Karpas-422 (cell line): Measurements from ENCODE around the gene PALLD. TPM values are rescaled to one million over a fixed set of nuclear protein-coding genes. Genes with fewer than 3 reads are reported as not detected.
"Not testable (repeated sequence)": the region's sequence is repeated elsewhere in the genome, so short reads cannot be mapped to it uniquely, and the experiment has no call there.

ENCODE experiments used
- DNase-seq: peaks from one replicate; pipeline ENCODE4 v3.0.0-alpha.2; 2015
- H2AFZ ChIP-seq: fragments of 200-600 bp; sonication (generic); 2 replicates; pipeline ENCODE4 v1.6.1; 2014; ENCODE audit warnings: antibody characterized with exemption, low read length, mixed read lengths
- H3K27ac ChIP-seq: fragments of 200-600 bp; sonication (generic); 2 replicates; pipeline ENCODE4 v1.5.1; 2014; ENCODE audit warnings: mild to moderate bottlenecking, low read length, moderate library complexity
- H3K27me3 ChIP-seq: fragments of 200-600 bp; sonication (generic); 2 replicates; pipeline ENCODE4 v1.6.1; 2014; ENCODE audit warnings: low read length, mixed read lengths
- H3K36me3 ChIP-seq: fragments of 200-600 bp; sonication (generic); 2 replicates; pipeline ENCODE4 v1.6.1; 2014; ENCODE audit warnings: low read length, mixed read lengths; ENCODE audit not compliant: insufficient read depth
- H3K4me1 ChIP-seq: fragments of 200-600 bp; sonication (generic); 2 replicates; pipeline ENCODE4 v1.6.1; 2014; ENCODE audit warnings: mild to moderate bottlenecking, low read length, mixed read lengths
- H3K4me2 ChIP-seq: fragments of 200-600 bp; sonication (generic); 2 replicates; pipeline ENCODE4 v1.6.1; 2014; ENCODE audit warnings: low read length, low read depth, mild to moderate bottlenecking; ENCODE audit not compliant: poor library complexity, severe bottlenecking
- H3K4me3 ChIP-seq: fragments of 200-600 bp; sonication (generic); 2 replicates; pipeline ENCODE4 v1.5.1; 2014; ENCODE audit warnings: mild to moderate bottlenecking, antibody characterized with exemption, low read length, mixed read lengths
- H3K79me2 ChIP-seq: fragments of 200-600 bp; sonication (generic); 2 replicates; pipeline ENCODE4 v1.6.1; 2014; ENCODE audit warnings: mild to moderate bottlenecking, low read length, mixed read lengths
- H3K9ac ChIP-seq: fragments of 200-600 bp; sonication (generic); 2 replicates; pipeline ENCODE4 v1.6.0; 2014; ENCODE audit warnings: low read length
- H3K9me2 ChIP-seq: fragments of 200-600 bp; sonication (generic), shearing (Covaris generic); replicated peaks from 2 replicates; pipeline ENCODE4 v1.6.0; 2014; ENCODE audit warnings: mild to moderate bottlenecking, low read length, moderate library complexity; ENCODE audit not compliant: insufficient read depth
- H3K9me3 ChIP-seq: fragments of 300-700, 200-600 bp; sonication (generic); 2 replicates; pipeline ENCODE4 v1.6.1; 2014; ENCODE audit warnings: low read length, mixed read lengths
- H4K20me1 ChIP-seq: fragments of 200-600 bp; sonication (generic); 2 replicates; pipeline ENCODE4 v1.6.1; 2014; ENCODE audit warnings: mild to moderate bottlenecking, antibody characterized with exemption, low read length, low read depth; ENCODE audit not compliant: insufficient read depth
- total RNA-seq: library from RNA; depleted of rRNA; stranded (reverse); fragments of >200 nt; shearing (Covaris generic); gene quantifications from 2 replicates; pipeline ENCODE4 v1.2.3, GENCODE V29; 2014; ENCODE audit warnings: low replicate concordance

PALLD gene
- total RNA-seq, 1 experiment from 2014 or later = 0.71 TPM

DNA sequence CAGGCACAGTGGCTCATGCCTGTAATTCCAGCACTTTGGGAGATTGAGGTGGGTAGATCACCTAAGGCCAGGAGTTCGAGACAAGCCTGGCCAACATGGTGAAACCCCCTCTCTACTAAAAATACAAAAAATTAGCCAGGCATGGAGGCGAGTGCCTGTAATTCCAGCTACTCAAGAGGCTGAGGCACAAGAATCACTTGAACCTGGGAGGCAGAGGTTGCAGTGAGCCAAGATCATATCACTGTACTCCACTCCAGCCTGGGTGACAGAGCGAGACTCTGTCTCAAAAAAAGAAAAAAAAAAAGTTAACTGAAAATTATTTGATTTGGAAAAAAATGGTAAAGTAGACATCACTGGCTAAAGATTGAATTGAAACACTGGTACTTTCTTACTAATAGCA, 17.0 kb downstream of the PALLD start:
- not testable (repeated sequence) for H3K4me2 ChIP-seq, H2AFZ ChIP-seq, H3K4me1 ChIP-seq, H3K9ac ChIP-seq, DNase-seq, H3K9me2 ChIP-seq, H3K27me3 ChIP-seq, H3K36me3 ChIP-seq, H3K4me3 ChIP-seq, H3K79me2 ChIP-seq, H4K20me1 ChIP-seq, H3K27ac ChIP-seq, H3K9me3 ChIP-seq

GRCh38 chr4:168514249-168514852, 17.5 kb downstream of the PALLD start:
- no peak overlapping the region for H3K4me2 ChIP-seq
- DNase-seq = peak; percentile 55
- no peak overlapping the region for H3K4me3 ChIP-seq
- H2AFZ ChIP-seq = no peak overlapping the region
- H3K9me3 ChIP-seq = no peaks in the 10 kb centered on the region
- no peak overlapping the region for H3K27ac ChIP-seq
- no peaks in the 10 kb centered on the region for H3K9me2 ChIP-seq
- no peaks in the 10 kb centered on the region for H3K27me3 ChIP-seq
- H3K36me3 ChIP-seq = no peaks in the 10 kb centered on the region
- no peaks in the 10 kb centered on the region for H3K79me2 ChIP-seq
- no peak overlapping the region for H3K9ac ChIP-seq
- no peaks in the 10 kb centered on the region for H4K20me1 ChIP-seq
- H3K4me1 ChIP-seq = no peaks in the 10 kb centered on the region

DNA sequence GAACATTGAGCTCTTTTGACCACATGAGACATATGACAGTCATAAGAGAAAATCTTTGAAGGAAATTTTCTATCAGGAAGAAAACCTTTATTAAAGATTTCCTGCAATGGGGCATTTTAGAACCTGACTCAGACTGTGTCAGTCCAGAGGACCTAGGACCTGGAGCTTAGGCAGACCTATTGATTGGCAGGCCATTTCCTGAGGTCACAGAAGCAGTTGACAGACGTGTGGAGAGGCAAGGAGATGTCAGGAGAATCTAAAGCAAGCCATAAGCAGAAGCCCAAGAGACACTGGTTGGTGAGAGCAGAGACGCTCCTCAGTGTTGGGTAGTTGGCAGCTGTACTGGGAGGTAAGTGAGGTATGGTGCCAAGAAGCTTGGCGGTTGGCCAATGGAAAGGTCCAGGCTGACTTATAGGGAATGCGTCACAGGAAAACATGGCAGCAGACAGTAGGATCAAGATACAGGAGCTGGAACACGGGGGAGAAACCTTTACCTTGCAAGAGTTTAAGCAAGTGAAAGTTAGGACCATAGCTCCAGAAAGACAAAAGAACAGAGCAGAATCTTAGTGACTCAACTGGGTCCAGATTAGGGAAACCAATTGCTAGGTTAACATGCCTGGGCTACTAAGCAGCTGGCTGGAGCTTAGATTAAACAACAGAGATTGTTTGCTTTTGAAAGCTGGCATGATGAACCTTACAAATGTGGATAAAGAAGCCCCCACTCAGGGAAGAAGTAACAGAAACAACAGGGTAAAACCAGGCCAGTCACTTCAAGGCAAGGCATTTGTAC, 18.6 kb downstream of the PALLD start:
- Histone ChIP-seq H3K36me3 (no peaks in the 10 kb centered on the region), H3K4me3 (no peak overlapping the region), H3K9me3 (no peaks in the 10 kb centered on the region), H3K79me2 (no peaks in the 10 kb centered on the region), H3K9ac (no peak overlapping the region), H2AFZ (no peak overlapping the region), H3K4me1 (no peaks in the 10 kb centered on the region), H3K4me2 (no peak overlapping the region), H3K9me2 (no peaks in the 10 kb centered on the region), H3K27me3 (no peaks in the 10 kb centered on the region), H4K20me1 (no peaks in the 10 kb centered on the region), H3K27ac (no peak overlapping the region)
- DNase-seq = no peak

- Histone ChIP-seq H3K4me3 (no peak overlapping the region), H3K4me1 (no peaks in the 10 kb centered on the region), H3K9ac (no peak overlapping the region), H3K9me3 (no peaks in the 10 kb centered on the region), H3K79me2 (no peaks in the 10 kb centered on the region), H3K36me3 (no peaks in the 10 kb centered on the region), H3K4me2 (no peak overlapping the region), H3K27me3 (no peaks in the 10 kb centered on the region), H4K20me1 (no peaks in the 10 kb centered on the region), H3K9me2 (no peaks in the 10 kb centered on the region), H2AFZ (no peak overlapping the region), H3K27ac (no peak overlapping the region)
- DNase-seq = no peak
Measured at GRCh38 chr4:168516841-168517240, 20.0 kb downstream of the PALLD start.

DNA sequence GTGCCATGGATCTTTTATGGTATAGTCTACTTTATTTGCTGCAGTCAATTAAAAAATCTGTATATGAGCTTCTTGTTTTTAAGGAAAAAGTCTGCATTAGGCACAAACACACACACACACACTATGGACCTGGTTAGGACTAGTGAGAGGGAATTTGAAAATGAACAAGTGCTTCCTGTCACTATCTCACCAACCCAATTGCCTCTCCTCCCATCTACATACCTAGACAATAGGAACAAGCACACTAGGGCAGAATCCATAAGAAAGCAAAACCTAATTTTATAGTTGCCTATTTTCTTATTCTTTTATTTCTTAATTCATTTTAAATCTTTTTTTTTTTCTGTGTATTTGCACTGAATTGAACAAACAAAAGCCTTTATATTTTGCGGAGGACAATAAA, 22.7 kb downstream of the PALLD start:
- Histone ChIP-seq H3K4me3 (no peak overlapping the region), H2AFZ (no peak overlapping the region)

DNA sequence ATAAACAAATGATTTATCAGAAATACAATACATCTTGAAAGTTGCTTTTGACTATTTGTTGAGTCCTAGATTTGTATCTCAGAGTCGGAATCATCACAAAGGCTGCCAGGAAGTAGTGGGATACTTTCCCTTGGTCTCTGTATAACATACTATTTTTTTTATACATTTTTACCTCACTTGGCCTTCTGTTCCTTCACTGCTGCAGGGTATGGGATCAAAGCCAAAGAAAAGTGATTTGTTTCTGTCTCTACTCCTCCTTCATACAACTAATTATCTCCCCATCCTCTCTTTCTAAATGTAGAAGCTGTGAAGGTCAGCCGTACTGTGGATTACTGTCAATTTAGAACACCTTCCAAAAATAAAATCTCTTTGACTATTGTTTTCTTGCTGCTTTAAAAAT, 24.9 kb downstream of the PALLD start:
- Histone ChIP-seq H3K27me3 (no peaks in the 10 kb centered on the region), H3K27ac (no peak overlapping the region), H3K9me3 (no peaks in the 10 kb centered on the region), H3K9me2 (no peaks in the 10 kb centered on the region), H3K36me3 (no peaks in the 10 kb centered on the region), H3K4me1 (no peaks in the 10 kb centered on the region), H4K20me1 (no peaks in the 10 kb centered on the region), H3K9ac (no peak overlapping the region), H3K4me3 (no peak overlapping the region), H2AFZ (no peak overlapping the region), H3K4me2 (no peak overlapping the region), H3K79me2 (no peaks in the 10 kb centered on the region)
- no peak for DNase-seq

More for the DNA sequence above, 22.7 kb downstream of the PALLD start:
- H3K9me2 ChIP-seq = no peaks in the 10 kb centered on the region
- no peak overlapping the region for H3K4me2 ChIP-seq
- H3K4me1 ChIP-seq = no peaks in the 10 kb centered on the region
- no peaks in the 10 kb centered on the region for H3K27me3 ChIP-seq
- H3K79me2 ChIP-seq = no peaks in the 10 kb centered on the region
- H3K36me3 ChIP-seq = no peaks in the 10 kb centered on the region
- no peak overlapping the region for H3K27ac ChIP-seq
- no peak for DNase-seq
- no peaks in the 10 kb centered on the region for H3K9me3 ChIP-seq
- no peaks in the 10 kb centered on the region for H4K20me1 ChIP-seq
- H3K9ac ChIP-seq = no peak overlapping the region

DNA sequence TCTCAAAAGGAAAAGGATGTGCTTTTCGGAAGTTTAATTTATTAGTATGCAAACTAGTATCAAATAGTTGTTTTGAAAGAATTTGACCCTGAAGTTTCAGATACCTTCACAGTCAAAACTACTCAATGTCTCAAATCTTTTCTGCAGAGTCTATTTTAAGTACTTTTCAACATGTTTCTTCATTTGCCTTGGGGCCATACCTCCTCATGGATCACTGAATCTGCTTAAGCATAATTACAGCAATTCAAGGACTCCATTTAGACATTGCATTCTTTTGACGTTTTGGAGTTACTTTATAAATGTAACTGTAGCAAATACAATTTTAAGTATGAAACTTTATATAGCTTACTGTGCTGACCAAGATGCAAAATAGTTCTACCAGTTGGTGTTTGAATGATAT, 25.5 kb downstream of the PALLD start:
- Histone ChIP-seq H3K79me2 (no peaks in the 10 kb centered on the region), H3K4me2 (no peak overlapping the region), H3K4me1 (no peaks in the 10 kb centered on the region), H3K27me3 (no peaks in the 10 kb centered on the region), H3K27ac (no peak overlapping the region), H3K4me3 (no peak overlapping the region), H3K36me3 (no peaks in the 10 kb centered on the region), H3K9ac (no peak overlapping the region), H3K9me2 (no peaks in the 10 kb centered on the region), H4K20me1 (no peaks in the 10 kb centered on the region), H3K9me3 (no peaks in the 10 kb centered on the region), H2AFZ (no peak overlapping the region)
- no peak for DNase-seq

DNA sequence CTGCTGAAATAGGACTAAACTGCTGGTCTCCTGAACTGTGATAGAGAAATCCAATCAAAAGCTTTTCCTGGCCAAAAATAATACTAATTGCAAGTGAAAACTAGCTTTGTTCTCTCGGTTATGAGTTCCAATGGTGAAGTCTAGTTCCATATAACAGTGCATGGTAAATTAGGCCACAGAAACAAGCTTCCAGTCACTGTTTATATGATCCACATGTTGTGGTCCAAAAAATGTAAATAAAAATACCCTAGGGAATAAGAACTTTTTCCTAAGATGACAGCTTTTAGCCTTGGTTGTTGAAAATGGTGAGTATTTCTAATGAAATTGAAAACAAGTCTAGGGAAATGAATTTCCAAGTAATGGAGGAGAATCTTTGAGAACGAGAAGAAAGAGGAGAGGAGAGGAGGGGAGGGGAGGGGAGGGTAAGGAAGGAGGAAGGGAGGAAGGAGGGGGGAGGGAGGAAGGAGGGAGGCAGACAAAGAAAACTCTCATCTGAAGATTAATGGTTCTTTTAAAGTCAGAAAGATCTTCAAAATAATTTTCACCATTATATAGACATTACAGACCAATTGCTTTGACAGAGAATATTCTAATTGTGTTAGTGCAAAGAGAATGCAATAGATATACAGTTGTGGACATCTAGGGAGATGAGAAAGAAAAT, 26.1 kb downstream of the PALLD start:
- Histone ChIP-seq H3K36me3 (no peaks in the 10 kb centered on the region), H3K4me1 (no peaks in the 10 kb centered on the region), H3K9me3 (no peaks in the 10 kb centered on the region), H3K9ac (no peak overlapping the region), H3K9me2 (no peaks in the 10 kb centered on the region), H4K20me1 (no peaks in the 10 kb centered on the region), H3K27ac (no peak overlapping the region), H2AFZ (no peak overlapping the region), H3K27me3 (no peaks in the 10 kb centered on the region), H3K4me2 (no peak overlapping the region), H3K79me2 (no peaks in the 10 kb centered on the region), H3K4me3 (no peak overlapping the region)
- no peak for DNase-seq
